Neural progenitor cell (in vitro differentiated cells): Measurements from ENCODE around the gene UBE2C. TPM values are rescaled to one million over a fixed set of nuclear protein-coding genes. Genes with fewer than 3 reads are reported as not detected.
A peak's percentile ranks its signal among the peaks of the same experiment; 100 is the strongest.

Experiments
- DNase-seq: peaks from one replicate; pipeline ENCODE4 v3.0.0-alpha.2; 2016; ENCODE audit warnings: low spot score
- H2AFZ ChIP-seq: fragments of 200-600 bp; sonication (generic); replicated peaks from 2 replicates; pipeline ENCODE4 v1.6.1; 2016; ENCODE audit warnings: antibody characterized with exemption
- H3F3A ChIP-seq: fragments of 200-600 bp; sonication (generic); 2 replicates; pipeline ENCODE4 v1.6.1; 2016; ENCODE audit warnings: antibody characterized with exemption, low read depth
- H3K27ac ChIP-seq: fragments of 200-600 bp; sonication (generic); 2 replicates; pipeline ENCODE4 v1.5.1; 2016; ENCODE audit warnings: mild to moderate bottlenecking
- H3K27me3 ChIP-seq: fragments of 200-600 bp; sonication (generic); 2 replicates; pipeline ENCODE4 v1.6.1; 2016; ENCODE audit warnings: mild to moderate bottlenecking, moderate library complexity
- H3K36me3 ChIP-seq: fragments of 200-600 bp; sonication (generic); 2 replicates; pipeline ENCODE4 v1.5.1; 2016
- H3K4me1 ChIP-seq: fragments of 200-600 bp; sonication (generic); 2 replicates; pipeline ENCODE4 v1.6.1; 2016; ENCODE audit warnings: mixed run types
- H3K4me2 ChIP-seq: fragments of 200-600 bp; sonication (generic); 2 replicates; pipeline ENCODE4 v1.6.1; 2016
- H3K4me3 ChIP-seq: fragments of 200-600 bp; sonication (generic); 2 replicates; pipeline ENCODE4 v1.5.1; 2016
- H3K79me2 ChIP-seq: fragments of 200-600 bp; sonication (generic); 2 replicates; pipeline ENCODE4 v1.6.1; 2016; ENCODE audit warnings: low read depth
- H3K9ac ChIP-seq: fragments of 200-600 bp; sonication (generic); 2 replicates; pipeline ENCODE4 v1.6.1; 2016
- H3K9me3 ChIP-seq: fragments of 200-600 bp; sonication (generic); 2 replicates; pipeline ENCODE4 v1.5.1; 2016; ENCODE audit warnings: low read depth
- H4K20me1 ChIP-seq: fragments of 200-600 bp; sonication (generic); 2 replicates; pipeline ENCODE4 v1.6.1; 2016; ENCODE audit warnings: low read depth
- H3K27ac Mint-ChIP-seq: 3 replicates; pipeline ENCODE4 v1.8.0; 2021; ENCODE audit warnings: mixed read lengths
- H3K27me3 Mint-ChIP-seq: 2 replicates; pipeline ENCODE4 v1.8.0; 2022; ENCODE audit warnings: low read depth, mild to moderate bottlenecking, inconsistent platforms, moderate library complexity, mixed read lengths; ENCODE audit not compliant: insufficient read depth
- H3K36me3 Mint-ChIP-seq: 3 replicates; pipeline ENCODE4 v1.8.0; 2021; ENCODE audit warnings: mixed read lengths
- H3K4me1 Mint-ChIP-seq: 3 replicates; pipeline ENCODE4 v1.8.0; 2021; ENCODE audit warnings: mixed read lengths
- H3K4me3 Mint-ChIP-seq: 3 replicates; pipeline ENCODE4 v1.8.0; 2021; ENCODE audit warnings: mild to moderate bottlenecking, moderate library complexity, mixed read lengths
- H3K9me3 Mint-ChIP-seq: 3 replicates; pipeline ENCODE4 v1.8.0; 2020; ENCODE audit warnings: mixed read lengths
- EZH2 ChIP-seq: fragments of 200-600 bp; sonication (generic); IDR thresholded peaks from 2 replicates; pipeline ENCODE4 v1.6.1; 2017; ENCODE audit warnings: antibody characterized with exemption, mild to moderate bottlenecking, moderate library complexity
- EZH2phosphoT487 ChIP-seq: fragments of 200-600 bp; sonication (generic); IDR thresholded peaks from 2 replicates; pipeline ENCODE4 v1.6.1; 2017; ENCODE audit warnings: antibody characterized with exemption
- total RNA-seq: library from RNA; depleted of rRNA; stranded (reverse); fragments of >200 nt; gene quantifications from 2 replicates; pipeline ENCODE4 v1.2.3, GENCODE V29; 2015; ENCODE audit warnings: low replicate concordance
- TF ChIP-seq, protein P1 (sequence below): fragments of 200-600 bp; sonication (generic); IDR thresholded peaks from 2 replicates; pipeline ENCODE4 v1.5.1; 2017; ENCODE audit warnings: antibody characterized with exemption, mild to moderate bottlenecking

The UBE2C gene
- total RNA-seq, 1 donor from 2014 or later = 325 TPM

DNA sequence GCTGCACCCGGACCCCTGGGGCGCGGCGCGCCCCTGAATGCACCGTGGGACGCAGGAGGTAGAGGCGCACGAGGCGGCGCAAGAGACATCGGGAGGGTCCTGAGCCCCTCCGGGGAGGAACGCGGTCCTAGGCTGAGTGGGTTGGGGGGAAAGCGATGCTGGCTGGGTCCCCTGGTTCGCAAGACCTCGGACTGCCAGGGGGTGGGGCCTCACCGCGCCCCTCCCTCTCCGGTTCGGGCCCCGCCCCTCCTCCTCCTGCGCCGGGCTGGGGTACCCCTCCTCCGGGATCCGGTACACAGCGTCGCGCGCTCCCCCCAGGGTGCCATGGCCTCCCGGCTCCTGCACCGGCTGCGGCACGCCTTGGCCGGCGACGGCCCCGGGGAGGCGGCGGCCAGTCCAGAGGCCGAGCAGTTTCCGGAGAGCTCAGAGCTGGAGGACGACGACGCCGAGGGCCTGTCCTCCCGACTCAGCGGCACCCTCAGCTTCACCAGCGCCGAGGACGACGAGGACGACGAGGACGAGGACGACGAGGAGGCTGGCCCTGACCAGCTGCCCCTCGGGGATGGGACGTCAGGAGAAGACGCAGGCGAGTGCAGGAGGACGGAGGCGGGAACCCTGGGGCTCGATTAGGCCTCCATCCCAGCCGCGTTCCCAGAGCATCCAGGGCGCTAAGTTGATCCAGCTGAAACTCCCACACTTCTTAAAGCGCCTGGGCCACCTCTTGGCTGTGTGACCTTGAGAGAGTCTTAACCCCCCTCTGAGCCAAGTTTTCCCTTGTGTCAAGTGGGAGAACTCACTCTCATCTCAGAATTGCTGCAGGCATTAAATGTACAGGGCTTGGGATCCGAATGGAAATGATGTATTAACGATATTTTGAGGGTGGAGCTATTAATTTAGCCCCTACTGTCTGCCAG is 21.7 kb downstream of the UBE2C start:
- peaks cover 4% of the 10 kb centered on the region for H3K27me3 Mint-ChIP-seq
- Histone ChIP-seq H3K9me3 (no peaks in the 10 kb centered on the region), H3K9ac (no peak overlapping the region), H3K4me2 (peak overlapping the region; percentile 79), H3K36me3 (no peaks in the 10 kb centered on the region), H3F3A (peaks cover 31% of the 10 kb centered on the region), H3K4me3 (peak overlapping the region; percentile 68), H3K27me3 (no peaks in the 10 kb centered on the region), H2AFZ (peak overlapping the region; percentile 85), H3K4me1 (peaks cover 13% of the 10 kb centered on the region), H3K79me2 (peaks cover 10% of the 10 kb centered on the region), H3K27ac (no peak overlapping the region), H4K20me1 (peaks cover 3% of the 10 kb centered on the region)
- TF ChIP-seq EZH2phosphoT487 (no peak), EZH2 (no peak)
- TF ChIP-seq, protein P1, sequence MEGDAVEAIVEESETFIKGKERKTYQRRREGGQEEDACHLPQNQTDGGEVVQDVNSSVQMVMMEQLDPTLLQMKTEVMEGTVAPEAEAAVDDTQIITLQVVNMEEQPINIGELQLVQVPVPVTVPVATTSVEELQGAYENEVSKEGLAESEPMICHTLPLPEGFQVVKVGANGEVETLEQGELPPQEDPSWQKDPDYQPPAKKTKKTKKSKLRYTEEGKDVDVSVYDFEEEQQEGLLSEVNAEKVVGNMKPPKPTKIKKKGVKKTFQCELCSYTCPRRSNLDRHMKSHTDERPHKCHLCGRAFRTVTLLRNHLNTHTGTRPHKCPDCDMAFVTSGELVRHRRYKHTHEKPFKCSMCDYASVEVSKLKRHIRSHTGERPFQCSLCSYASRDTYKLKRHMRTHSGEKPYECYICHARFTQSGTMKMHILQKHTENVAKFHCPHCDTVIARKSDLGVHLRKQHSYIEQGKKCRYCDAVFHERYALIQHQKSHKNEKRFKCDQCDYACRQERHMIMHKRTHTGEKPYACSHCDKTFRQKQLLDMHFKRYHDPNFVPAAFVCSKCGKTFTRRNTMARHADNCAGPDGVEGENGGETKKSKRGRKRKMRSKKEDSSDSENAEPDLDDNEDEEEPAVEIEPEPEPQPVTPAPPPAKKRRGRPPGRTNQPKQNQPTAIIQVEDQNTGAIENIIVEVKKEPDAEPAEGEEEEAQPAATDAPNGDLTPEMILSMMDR = no peak
- H3K27ac Mint-ChIP-seq = no peak overlapping the region
- DNase-seq = peak; percentile 85
- H3K4me3 Mint-ChIP-seq = peak overlapping the region; percentile 82
- no peaks in the 10 kb centered on the region for H3K36me3 Mint-ChIP-seq
- no peaks in the 10 kb centered on the region for H3K9me3 Mint-ChIP-seq
- H3K4me1 Mint-ChIP-seq = peaks cover 24% of the 10 kb centered on the region

DNA sequence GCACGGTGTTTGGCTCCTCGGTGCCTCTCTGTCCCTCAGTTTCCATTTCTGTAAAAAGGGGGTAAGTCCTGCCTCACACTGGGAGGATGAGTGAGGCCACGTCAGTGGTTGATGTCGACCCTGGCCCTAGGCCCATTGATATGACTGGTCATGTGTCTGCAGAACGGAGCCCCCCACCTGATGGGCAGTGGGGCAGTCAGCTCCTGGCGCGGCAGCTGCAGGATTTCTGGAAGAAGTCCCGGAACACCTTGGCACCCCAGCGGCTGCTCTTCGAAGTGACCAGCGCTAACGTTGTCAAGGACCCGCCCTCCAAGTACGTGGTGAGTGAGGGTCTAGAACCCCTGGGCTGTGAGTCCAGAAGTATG is 22.3 kb downstream of the UBE2C start:
- Histone ChIP-seq H3K4me3 (peak overlapping the region; percentile 68), H3K4me1 (peaks cover 13% of the 10 kb centered on the region), H3K4me2 (peak overlapping the region; percentile 79), H3K79me2 (peaks cover 10% of the 10 kb centered on the region), H3K9ac (no peak overlapping the region), H2AFZ (no peak overlapping the region), H3K27ac (no peak overlapping the region), H3K9me3 (no peaks in the 10 kb centered on the region), H4K20me1 (peaks cover 3% of the 10 kb centered on the region), H3F3A (peaks cover 31% of the 10 kb centered on the region), H3K27me3 (no peaks in the 10 kb centered on the region), H3K36me3 (no peaks in the 10 kb centered on the region)
- no peaks in the 10 kb centered on the region for H3K36me3 Mint-ChIP-seq
- no peak for TF ChIP-seq EZH2phosphoT487
- TF ChIP-seq EZH2 = no peak
- TF ChIP-seq, protein P1 = no peak
- DNase-seq = no peak
- H3K4me1 Mint-ChIP-seq = peaks cover 24% of the 10 kb centered on the region
- no peak overlapping the region for H3K27ac Mint-ChIP-seq
- H3K27me3 Mint-ChIP-seq = peaks cover 4% of the 10 kb centered on the region
- no peaks in the 10 kb centered on the region for H3K9me3 Mint-ChIP-seq
- H3K4me3 Mint-ChIP-seq = peak overlapping the region; percentile 82

DNA sequence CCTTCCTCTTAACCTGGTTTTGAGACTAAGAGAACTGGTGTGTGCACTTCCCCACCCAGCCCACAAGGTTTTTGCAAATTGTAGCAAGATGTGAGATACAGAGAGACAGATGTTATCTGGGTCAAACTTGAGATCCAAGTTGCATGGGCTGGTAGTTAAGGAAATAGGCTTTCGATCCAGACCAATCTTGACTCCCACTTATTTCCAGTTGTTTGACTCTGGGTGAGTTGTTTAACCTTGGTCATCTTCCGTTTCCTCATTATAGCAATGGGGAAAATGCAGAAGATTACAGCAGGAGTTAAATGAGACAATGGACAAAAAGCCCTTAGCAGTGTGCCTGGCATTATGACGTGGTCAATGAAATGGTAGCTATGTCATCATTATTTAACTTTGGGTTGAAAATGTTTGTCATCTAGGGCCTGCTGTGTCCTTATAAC is 22.9 kb downstream of the UBE2C start:
- DNase-seq = no peak
- Histone ChIP-seq H3K4me3 (no peak overlapping the region), H3K9me3 (no peaks in the 10 kb centered on the region), H2AFZ (no peak overlapping the region), H3K79me2 (peaks cover 10% of the 10 kb centered on the region), H3K36me3 (no peaks in the 10 kb centered on the region), H3K27me3 (no peaks in the 10 kb centered on the region), H3K27ac (no peak overlapping the region), H3K4me1 (peaks cover 13% of the 10 kb centered on the region), H4K20me1 (peaks cover 3% of the 10 kb centered on the region), H3K9ac (no peak overlapping the region), H3K4me2 (peak overlapping the region; percentile 79), H3F3A (peaks cover 31% of the 10 kb centered on the region)
- H3K36me3 Mint-ChIP-seq = no peaks in the 10 kb centered on the region
- peak overlapping the region; percentile 82 for H3K4me3 Mint-ChIP-seq
- H3K27ac Mint-ChIP-seq = no peak overlapping the region
- H3K27me3 Mint-ChIP-seq = peaks cover 3% of the 10 kb centered on the region
- H3K9me3 Mint-ChIP-seq = no peaks in the 10 kb centered on the region
- no peak for TF ChIP-seq EZH2
- TF ChIP-seq, protein P1 = no peak
- peaks cover 24% of the 10 kb centered on the region for H3K4me1 Mint-ChIP-seq
